NCI-H774 (cell line): ENCODE results near the gene STIM2.
"Not testable (repeated sequence)": the region's sequence is repeated elsewhere in the genome, so short reads cannot be mapped to it uniquely, and the experiment has no call there.

Experiments
- DNase-seq: peaks from one replicate; lab custom pipeline; 2025; lab: John Stamatoyannopoulos, UW

The STIM2 gene

GRCh38 chr4:26867914-26868684, 7.5 kb downstream of the STIM2 start:
- no peak for DNase-seq

DNA sequence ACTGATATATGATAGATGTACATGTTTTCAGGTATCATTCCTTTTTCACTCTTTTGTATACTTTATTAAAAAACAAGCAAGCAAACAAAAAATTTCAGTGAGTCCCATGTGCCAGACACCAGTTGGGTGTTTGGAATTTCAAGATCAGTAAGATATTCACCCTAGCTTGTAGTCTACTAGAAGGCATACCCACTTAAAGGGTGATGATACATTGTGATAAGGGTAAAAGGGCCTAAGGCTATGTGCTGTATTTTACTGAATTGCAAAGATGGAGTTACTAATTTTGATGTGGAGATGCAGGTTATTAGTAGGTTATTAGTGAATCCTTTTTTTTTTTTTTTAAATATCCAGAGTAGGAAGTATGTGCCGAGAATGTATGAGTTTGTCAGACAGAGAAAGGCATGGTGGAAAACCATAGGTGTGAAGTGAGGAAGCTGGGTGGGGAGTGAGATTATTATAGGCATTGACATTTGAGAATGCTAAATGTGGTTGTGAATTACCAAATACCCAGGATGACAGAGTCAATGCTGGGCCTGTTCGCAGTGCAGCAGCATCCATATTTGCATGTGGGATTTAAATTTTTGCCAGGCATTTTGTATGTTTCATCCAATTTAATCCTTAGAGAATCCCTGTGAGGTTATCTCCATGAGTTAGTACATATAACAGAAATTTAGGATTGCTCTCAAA, 10.1 kb downstream of the STIM2 start:
- DNase-seq = no peak

GRCh38 chr4:26871611-26872010, 11.0 kb downstream of the STIM2 start:
- DNase-seq = no peak

DNA sequence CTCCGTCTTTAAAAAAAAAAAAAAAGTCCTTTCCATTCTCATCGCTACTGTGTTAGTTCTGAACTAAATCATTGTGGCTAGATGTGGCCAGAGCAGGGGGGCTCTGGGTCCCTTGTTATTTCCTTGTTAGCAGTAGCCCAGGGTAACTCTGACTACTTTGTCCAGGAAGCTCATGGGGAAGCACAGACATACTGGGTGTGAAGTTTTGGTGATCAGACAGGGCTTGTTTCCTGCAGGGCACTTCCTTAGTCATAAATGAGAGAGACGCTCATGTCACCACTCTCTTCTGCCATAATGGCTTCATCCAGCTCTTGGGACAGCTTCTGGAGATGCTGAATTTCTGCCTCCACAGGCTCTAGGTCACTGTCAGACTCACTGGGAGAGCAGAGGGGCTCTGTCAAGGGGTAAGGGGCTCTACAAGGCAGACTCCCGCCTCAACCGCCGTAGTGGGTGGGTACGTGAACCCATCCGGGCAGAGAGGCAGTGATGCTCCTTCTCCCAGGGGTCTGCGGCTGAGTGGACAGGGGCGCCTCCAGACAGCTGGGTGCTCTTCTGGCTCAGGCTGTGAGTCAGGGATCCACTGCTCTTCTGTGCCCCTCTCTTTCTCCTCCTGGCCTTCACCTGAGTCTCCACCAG, 12.9 kb downstream of the STIM2 start:
- DNase-seq = no peak

- DNase-seq = no peak
Measured at GRCh38 chr4:26874110-26874509, 13.5 kb downstream of the STIM2 start.

GRCh38 chr4:26877406-26877805, 16.8 kb downstream of the STIM2 start:
- no peak for DNase-seq

DNA sequence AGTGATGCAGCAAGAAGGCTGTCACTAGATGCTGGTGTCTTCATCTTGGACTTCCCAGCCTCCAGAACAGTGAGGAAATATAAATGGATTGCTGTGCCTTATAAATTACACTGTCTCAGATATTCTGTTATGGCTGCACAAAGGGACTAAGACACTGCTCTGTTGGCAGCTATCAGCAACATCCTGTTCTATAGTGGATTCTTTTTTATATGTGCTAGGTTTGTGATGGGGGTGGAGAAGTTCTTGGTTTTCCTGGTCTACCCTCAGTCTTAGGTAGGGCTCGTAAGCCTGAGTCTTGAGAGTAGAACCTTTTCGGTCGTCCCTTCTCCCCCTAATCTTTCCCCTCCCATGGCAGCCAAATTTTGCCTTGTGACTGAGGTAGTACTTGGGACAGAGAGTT, 17.3 kb downstream of the STIM2 start:
- DNase-seq = no peak

GRCh38 chr4:26878794-26879391, 18.3 kb downstream of the STIM2 start:
- no peak for DNase-seq

- no peak for DNase-seq
Measured at GRCh38 chr4:26879805-26880204, 19.2 kb downstream of the STIM2 start.

DNA sequence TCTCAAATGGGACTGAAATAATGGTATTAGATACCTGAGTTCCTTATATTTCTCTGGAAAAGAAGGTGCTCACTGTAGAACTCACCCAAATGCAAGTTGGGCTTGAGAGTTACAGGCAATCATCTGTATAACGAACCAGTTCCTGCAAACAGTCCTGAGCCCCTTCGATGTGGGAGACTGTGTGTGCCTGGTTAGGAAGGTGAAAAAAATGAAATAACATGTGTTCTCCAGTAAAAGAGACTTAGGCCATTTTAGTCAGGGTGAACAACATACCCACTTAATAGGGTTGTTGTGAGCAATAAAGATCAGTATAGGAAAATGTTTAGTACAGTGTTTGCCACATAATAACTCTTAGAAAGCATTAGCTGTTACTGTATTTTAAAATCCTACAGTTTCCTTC, 23.4 kb downstream of the STIM2 start:
- DNase-seq = no peak

GRCh38 chr4:26884486-26884988, 23.9 kb downstream of the STIM2 start:
- no peak for DNase-seq

- DNase-seq = no peak
Measured at GRCh38 chr4:26885912-26886274, 25.3 kb downstream of the STIM2 start.

- DNase-seq = no peak
Measured at GRCh38 chr4:26887143-26887542, 26.5 kb downstream of the STIM2 start.

DNA sequence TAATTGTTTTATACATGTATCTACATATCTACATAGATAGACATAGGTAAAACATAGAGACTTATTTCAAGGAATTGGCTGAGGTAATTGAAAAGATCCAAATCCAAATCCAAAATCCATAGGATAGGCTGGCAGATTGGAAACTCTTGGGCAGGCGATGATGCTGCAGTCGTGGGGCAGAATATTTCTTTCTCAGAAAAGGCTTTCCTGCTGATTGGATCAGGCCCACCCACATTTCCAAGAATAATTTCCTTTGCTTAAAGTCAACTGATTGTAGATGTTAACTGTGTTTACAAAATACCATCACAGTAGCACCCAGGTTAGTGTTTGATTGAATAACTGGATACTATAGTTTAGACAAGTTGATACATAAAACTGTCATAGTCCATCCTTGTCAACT, 27.2 kb downstream of the STIM2 start:
- no peak for DNase-seq

DNA sequence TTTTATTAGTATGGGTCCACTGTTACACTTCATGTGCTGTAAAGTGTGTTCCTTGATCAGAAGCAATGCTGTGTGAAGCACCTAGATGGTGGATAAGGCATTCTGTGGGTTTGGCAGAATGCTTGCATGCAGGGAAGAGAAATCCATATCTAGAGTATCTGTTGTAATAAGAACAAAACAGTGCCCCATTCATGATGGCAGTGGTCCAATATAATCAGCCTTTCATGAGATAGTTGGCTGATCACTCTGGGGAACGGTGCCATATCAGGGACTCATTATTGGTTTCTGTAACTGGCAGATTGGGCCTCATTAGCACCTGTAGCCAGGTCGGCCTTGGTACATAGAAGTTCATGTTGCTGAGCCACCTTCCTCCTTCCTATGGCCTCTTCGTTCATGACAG, 28.7 kb downstream of the STIM2 start:
- DNase-seq = no peak

DNA sequence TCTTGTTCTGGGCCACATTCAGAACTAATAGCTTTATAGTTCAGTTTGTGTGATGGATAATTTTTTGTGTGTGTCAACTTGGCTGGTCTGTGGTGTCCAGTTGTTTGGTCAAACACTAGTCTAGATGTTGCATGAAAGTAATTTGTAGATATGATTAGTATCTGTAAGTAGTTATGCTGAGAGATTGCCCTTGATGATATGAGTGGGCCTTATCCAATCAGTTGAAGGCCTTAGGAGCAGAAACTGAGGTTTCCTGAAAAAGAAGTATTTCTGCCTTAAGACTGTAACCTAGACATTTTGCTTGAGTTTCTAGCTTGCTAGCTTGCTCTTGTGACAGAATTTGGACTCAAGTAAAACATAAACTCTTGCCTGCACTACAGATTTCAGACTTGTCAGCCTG, 30.4 kb downstream of the STIM2 start:
- DNase-seq = no peak

DNA sequence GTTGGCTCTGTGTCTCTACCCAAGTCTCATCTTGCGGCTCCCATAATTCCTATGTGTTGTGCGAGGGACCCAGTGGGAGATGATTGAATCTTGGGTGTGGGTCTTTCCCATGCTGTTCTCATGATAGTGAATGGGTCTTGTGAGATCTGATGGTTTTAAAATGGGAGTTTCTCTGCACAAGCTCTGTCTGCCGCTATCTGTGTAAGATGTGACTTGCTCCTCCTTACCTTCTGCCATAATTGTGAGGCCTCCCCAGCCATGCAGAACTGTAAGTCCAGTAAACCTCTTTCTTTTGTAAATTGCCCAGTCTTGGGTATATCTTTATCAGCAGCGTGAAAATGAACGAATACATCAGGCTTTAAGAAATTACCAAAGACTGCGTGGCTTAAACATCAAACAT, 31.2 kb downstream of the STIM2 start:
- DNase-seq = no peak

- DNase-seq = no peak
Measured at GRCh38 chr4:26892480-26893150, 32.0 kb downstream of the STIM2 start.

GRCh38 chr4:26893491-26893890, 32.9 kb downstream of the STIM2 start:
- no peak for DNase-seq

- DNase-seq = not testable (repeated sequence)
Measured at GRCh38 chr4:26894881-26895280, 34.2 kb downstream of the STIM2 start.

GRCh38 chr4:26896636-26897035, 36.0 kb downstream of the STIM2 start:
- no peak for DNase-seq

GRCh38 chr4:26899991-26900390, 39.4 kb downstream of the STIM2 start:
- DNase-seq = no peak
